Occipital lobe (tissue), 2 donors: Measurements from ENCODE around the gene CACNG6. TPM values are rescaled to one million over a fixed set of nuclear protein-coding genes. Genes with fewer than 3 reads are reported as not detected.
"Not testable (repeated sequence)": the region's sequence is repeated elsewhere in the genome, so short reads cannot be mapped to it uniquely, and the experiment has no call there.

Experiments
- DNase-seq: peaks from one replicate; lab custom pipeline; 2025; lab: John Stamatoyannopoulos, UW
- total RNA-seq: library from RNA; depleted of rRNA; stranded (reverse); fragments of >200 nt; gene quantifications from one replicate; pipeline ENCODE4 v1.2.3, GENCODE V29; 2014

Gene CACNG6, protein sequence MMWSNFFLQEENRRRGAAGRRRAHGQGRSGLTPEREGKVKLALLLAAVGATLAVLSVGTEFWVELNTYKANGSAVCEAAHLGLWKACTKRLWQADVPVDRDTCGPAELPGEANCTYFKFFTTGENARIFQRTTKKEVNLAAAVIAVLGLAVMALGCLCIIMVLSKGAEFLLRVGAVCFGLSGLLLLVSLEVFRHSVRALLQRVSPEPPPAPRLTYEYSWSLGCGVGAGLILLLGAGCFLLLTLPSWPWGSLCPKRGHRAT
- 0.47 TPM for total RNA-seq

DNA sequence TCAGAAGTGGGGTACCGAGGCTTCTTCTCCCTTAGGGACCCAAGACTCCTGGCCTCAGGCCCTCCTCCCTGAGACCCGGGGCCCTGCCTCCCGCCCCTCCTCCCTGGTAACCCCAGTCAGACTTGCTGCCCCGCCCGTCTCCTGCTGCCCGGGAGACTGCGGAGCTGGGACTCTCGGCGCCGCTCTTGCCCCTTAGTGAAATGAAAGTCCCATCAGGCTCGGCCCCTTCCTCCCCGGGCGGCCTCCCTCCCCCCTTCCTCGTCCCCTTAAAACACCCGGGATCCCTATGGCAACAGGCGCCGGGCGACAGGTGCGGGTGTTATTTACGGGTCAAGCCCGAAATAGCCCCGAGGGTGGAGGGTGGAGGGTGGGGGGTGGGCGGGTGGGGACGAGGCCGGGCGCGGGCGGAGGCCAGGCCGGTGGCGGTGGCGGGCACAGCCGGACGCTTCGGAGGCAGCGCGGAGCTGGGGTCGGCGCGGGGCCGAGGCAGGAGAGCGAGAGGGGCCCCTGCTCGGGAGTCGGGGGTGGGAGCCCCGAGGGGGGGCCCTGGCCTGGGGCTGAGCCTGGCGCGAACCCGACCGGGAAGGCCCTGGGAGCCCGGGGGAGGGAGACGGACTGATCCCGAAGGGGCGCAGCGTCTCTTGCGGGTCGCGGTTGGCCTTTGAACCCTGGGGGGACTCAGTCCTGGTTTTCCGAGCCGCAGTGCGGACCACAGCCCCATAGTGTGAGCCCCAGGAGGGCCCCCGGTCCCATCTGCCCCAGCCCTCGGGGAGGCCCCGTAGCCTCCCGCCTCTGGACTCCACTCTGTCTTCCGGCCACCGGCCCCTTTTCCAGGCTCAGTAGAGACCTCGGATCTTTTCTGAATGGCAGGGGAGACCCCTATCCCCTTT lies at the start of gene CACNG6:
CACNG6 (plus strand) TSS at position 414 of the 890 bp plus-strand sequence. CDS start 1,241 bp downstream, outside the sequence.
- DNase-seq = no peak

DNA sequence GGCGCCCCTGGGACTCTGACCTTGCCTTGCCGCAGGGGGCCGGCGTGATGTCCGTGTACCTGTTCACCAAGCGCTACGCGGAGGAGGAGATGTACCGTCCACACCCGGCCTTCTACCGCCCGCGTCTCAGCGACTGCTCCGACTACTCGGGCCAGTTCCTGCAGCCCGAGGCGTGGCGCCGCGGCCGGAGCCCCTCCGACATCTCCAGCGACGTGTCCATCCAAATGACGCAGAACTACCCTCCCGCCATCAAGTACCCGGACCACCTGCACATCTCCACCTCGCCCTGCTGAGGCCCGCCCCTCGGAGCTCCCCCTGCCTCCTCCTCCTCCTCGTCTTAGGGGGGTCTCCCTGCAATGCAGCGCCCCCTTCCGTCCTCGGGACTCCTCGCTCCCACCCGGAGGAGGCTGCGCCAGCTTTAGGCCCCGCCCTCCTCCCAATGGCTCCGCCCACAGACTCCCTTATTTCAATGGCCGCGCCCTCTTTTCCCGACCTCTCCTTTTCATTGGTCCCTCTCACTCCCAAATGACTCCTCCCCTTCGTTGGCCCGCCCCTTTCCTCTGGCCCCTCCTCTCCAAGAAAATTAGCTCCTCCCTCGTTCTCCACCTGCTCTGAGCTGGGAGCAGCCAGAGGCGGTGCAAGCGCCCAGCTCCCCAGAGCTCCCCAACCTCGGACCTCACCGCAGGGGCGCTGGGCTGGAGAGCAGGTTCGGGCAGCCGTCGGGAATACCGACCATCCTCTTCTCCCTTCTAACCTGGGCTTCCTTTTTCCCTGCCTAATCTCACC lies 49.2 kb upstream of the CACNG6 start:
- DNase-seq = no peak

DNA sequence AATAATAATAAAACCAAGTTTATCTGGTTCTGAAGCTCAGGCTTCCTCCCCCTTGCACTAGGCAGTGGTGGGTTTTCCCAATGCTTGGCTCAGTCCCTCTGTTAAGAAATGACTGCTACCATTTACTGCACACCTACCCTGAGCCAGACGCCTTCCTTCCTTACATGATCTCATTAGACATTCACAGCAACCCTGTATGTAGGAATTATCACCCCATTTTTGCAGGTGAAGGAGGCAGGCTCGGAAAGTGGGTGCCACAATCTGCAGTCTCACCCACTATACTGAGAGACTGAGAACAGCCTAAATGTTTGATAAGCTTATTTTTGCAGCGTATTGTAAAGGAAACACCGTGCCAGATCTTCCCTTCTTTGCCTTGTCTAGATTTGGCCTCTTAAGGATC lies 47.0 kb upstream of the CACNG6 start:
- no peak for DNase-seq

DNA sequence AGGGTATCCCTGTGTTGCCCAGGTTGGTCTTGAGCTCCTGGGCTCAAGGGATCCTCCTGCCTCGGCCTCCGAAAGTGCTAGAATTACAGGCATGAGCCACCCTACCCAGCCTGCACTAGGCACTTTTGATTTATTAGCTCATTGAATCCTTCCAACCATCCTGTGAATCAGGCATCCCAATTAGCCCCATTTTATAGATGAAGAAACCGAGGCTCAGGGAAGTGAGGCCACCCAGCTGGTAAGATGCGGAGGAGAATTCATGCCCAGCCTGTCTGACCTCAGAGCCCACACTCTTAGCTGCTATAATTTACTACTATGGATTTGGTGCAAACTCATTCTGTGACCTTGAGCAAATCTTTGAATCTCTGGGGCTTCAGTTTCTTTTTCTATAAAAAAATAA lies 46.5 kb upstream of the CACNG6 start:
- no peak for DNase-seq

DNA sequence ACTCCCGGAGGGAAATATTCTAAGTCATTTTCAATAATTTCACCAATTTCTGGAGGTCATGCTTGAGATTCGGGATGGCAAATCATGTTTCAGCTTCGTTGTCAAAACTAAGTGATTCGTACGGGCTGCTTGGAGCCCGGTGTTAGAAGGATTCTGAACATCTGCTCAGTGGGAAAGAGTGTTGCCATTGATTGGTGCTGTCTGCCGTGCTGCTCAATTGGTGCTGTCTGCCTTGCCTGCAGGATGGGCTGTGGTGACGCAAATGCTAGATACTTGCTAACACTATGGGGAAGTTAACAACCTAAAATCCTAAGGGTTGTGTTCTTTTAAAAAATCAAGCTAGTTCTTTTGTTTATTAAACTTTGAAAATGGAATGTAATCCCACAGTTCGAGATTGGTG lies 46.0 kb upstream of the CACNG6 start:
- DNase-seq = peak; percentile 50

DNA sequence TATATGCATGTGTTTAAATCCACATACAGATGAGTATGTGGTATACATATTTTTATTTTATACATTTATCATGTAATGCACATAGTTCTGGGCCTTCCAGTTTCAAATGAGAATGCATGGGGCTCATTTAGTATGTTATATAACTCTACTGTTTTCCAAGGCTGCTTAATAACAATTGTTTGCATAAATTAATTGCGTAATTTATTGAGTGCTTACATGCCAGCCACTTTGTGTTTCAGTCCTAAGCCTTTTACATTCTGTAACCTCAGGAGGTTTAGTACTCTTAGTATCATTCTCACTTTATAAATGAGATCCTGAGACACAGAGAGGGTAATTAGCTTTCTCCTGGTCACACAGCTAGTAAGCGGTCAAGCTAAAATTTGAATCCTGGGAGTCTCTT lies 45.4 kb upstream of the CACNG6 start:
- no peak for DNase-seq

DNA sequence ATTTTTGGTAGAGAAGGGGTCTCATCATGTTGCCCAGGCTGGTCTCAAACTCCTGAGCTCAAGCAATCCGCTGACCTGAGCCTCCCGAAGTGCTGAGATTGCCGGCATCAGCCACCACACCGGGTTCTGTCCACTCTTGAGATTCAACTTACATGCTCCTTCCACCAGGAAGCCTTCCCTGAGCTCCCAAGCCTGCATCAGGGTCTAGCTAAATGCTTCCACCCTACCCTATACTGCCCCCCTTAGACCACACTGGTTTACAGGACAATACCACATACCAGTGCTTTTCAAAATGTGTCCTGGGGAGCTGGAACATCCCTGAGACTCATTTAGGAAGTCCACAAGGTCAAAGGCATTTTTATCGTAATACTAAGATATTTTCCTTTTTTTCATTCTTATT lies 43.8 kb upstream of the CACNG6 start:
- DNase-seq = no peak

DNA sequence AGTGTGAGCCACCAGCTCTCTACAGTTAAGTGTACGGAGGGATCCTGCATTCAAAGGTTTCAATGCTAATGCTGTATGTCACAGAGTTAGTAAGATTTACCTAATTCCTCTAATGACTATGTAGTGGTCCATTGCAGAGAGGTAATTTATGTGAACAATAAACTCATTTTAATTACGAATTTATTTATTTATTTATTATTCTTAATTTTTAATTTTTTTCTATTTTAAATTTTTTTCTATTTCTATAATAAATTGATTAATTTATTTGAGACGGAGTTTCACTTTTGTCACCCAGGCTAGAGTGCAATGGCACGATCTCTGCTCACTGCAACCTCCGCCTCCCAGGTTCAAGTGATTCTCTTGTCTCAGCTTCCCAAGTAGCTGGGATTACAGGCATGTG lies 42.8 kb upstream of the CACNG6 start:
- not testable (repeated sequence) for DNase-seq

DNA sequence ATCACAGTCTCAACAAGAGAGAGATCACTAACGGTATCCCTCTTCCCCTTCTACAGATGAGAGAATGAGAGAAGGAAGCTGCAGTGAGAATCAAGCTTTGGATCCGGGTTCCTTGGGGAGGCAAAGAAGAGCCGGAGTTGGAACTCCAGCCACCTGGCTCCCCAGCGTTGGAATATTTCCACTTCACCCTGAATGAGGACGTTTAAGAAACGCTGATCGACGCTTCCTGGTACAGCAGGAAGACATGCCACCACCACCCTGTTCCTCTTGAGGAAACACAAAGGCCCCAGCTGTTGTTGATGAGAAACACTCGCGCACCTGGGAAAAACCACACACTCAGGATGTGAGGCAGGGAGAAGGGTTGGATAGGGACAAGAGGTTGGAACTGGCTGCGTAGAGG lies 40.0 kb upstream of the CACNG6 start:
- DNase-seq = no peak

DNA sequence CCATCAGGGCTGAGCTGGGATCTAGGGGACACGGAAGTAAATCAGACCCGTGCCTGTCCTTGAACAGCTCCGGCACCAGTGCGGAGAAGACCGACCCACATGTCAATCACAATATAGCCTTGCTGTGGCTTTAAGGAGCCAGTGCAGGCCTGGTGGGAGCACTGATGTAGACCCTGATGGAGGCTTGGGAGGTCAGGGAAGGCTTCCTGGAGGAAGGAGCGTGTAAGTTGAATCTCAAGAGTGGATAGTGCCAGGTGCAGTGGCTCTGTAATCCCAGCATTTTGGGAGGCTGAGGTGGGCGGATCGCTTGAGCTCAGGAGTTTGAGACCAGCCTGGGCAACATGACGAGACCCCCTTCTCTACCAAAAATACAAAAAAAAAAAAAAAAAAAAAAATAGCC lies 39.5 kb upstream of the CACNG6 start:
- DNase-seq = no peak

DNA sequence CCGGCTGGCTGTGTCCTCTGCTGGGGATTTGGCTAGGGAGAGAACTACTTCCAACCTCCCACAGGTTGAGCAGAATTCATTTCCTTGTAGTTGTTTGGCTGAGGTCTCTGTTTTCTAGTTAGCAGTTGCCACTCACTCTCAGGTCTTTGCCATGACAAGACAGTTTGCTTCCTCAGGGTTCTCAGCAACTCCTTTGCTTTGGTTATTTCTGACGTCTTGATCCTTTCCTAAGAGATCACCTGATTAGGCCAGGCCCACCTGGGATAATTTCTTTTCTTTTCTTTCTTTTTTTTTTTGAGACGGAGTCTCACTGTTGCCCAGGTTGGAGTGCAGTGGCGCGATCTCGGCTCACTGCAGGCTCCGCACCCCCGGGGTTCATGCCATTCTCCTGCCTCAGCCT lies 38.1 kb upstream of the CACNG6 start:
- DNase-seq = no peak

DNA sequence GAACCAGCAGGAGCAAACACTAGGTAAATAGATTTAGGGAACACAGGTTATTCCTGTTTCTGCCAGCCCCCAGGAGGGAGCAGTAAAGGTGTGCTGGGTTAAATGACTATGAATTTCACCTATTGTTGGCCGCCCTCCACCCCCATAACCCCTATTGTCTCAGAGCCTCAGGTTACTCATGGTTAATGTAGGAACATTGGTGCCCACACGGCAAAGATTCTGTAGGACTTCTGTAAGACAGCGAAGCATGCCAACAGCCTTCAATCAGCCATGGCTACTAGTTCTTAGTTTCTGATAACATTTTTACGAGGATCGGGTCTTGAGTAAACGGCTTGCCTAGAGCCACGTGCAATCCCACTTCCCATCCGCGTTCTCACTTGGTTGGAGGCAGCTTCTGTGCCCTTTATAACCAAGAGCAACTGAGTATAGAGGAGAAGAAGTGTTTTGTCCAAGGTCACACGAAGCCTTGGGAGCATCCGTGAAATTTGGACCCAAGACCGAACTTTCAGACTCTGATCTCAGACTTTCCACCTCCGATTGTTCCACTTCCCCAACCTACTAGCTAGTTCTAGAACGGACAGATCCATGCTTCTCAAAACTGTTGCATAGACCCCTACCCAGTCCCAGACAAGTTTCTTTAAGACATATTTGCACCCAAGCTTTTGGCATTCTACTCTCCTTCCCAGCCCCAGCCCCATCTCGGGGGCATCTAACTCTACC lies 33.8 kb upstream of the CACNG6 start:
- no peak for DNase-seq

DNA sequence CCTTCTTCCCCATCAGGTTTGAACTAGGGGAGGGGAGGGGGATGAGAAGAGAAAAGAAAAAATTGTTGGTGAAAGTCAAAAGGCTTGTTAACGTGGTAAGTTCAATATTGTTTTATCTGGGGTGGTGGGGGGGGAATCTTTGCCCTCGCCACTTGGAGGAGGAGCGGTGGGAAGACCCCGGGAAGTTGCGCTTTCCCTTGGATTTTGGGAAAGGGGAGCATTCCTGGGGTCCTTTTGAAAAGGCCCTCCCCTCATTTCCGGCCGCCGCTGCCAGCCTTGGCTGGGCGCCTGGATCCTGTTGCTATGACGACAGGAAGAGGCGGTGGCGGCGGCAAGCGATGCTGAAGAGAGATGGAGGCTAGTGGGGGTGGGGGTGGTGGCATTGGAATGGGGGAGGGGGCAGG lies 33.3 kb upstream of the CACNG6 start:
- peak; percentile 26 for DNase-seq

DNA sequence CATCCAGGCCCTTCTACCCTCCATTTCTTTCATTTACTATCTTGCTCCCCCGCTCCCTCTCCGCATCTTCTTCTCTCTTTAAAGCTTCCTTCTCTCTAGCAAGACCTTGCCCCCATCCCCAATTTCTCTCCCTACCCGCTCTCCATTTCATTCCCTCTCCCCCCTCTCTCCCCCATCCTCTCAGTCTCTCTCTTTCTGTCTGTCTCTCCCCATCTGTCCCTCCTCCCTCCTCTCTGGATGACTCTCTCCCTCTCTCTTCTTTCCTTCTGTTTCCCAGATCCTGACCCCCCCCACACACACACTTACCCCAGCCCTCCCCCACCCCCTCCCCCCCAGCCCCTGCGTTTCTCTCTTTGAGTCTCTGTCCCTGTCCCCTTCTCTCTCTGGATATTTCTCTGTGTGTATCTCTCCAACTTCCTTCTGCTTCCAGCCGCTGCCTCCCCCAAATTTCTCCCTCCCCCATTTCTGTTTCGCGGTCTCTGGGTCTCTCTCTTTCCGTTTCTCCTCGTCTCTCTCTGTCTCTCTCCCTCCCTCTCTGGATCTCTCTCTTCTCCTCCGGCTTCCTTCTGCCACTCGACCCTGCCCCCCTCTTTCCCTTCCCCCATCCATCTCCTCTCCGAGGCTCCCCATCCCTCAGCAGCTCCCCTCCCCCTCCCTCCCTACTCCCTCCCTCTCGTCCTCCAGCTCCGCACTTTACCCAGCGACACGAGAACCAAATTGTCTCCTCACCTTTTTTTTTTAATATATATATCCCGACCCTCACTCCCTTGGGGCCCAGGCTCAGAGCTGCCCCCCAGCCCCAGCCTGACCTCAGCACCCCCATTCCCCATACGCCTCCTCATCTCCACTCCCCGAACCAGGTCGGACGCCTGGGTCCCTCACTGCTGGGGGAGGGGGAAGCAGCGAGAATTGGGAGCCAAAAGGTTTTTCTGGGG lies 32.3 kb upstream of the CACNG6 start:
- DNase-seq = no peak

DNA sequence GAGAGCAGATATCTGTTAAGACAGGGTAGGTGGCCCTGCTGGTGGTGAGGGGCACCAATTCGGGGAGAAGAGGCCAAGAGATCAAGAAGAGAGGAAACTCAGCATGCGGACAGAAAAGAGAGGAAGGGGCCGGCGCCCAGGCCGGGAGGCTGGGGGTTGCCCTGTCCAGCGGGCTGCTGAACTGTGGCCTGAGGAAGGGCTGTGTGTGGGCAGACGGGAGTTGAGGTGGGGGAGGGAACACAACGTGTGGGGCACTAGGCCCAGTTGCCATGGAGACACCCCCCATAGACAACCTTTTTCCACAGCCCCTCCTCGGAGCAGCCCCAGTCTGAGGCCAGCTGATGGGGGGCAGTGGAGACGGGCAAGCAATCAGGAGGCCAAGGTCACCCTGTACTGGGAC lies 31.2 kb upstream of the CACNG6 start:
- DNase-seq = no peak

DNA sequence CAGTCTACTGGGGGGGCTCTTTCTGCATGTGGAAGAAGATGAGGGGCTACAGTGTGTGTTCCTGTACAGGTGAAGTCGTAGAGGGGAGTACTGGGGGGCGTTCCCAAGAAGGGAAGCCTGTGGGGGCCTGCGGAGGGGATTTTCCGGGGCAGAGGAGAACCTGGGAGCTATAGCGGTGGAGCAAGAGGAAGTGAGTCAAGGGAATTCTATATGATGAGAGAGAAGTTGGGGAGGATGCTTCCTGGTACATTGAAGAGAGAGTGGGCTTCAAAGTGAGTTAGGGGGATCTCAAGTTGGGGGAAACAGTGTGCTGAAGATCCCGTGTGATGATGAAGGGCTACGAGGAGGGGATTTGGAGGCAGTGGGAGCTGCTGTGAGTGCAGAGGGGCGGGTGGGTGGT lies 30.6 kb upstream of the CACNG6 start:
- DNase-seq = no peak

DNA sequence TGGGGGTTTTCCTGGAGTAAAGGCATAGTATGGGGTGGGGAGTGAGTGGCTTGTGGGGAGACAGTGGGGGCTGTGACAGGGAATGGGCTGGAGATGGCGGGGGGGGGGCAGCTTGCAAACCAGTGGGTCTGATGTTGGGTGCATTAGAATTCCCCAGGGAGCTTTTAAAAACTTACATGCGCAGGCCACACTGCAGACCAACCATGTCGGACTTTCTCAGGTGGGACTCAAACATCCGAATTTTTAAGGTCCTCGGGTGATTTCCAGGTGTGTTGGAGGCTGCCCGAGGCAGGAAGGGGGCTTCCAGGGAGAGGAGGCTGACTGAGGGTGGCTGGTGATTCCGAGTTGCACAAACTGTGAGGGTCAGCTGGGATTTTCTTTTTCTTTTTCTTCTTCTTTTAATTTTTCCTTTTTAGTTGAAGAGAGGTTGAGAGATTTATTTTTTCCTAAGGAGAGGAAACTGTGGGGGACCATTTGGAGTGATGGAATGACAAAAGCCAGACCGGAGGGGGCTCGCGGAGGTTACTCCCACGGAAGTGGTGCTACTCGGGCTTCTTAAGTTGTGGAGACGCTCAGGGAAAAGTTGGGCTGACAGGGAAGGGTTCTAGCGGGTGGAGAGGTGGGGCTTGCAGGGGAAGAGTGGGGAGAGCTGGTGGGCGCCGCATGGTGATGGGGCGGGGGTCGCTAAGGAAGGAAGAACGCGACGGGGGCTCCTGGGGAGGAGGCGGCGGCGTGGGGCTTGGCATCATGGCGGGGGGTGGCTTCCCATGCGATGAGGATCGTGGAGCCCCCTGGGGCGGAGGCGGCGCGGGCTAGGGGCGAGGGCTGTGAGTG lies 29.7 kb upstream of the CACNG6 start:
- DNase-seq = no peak

DNA sequence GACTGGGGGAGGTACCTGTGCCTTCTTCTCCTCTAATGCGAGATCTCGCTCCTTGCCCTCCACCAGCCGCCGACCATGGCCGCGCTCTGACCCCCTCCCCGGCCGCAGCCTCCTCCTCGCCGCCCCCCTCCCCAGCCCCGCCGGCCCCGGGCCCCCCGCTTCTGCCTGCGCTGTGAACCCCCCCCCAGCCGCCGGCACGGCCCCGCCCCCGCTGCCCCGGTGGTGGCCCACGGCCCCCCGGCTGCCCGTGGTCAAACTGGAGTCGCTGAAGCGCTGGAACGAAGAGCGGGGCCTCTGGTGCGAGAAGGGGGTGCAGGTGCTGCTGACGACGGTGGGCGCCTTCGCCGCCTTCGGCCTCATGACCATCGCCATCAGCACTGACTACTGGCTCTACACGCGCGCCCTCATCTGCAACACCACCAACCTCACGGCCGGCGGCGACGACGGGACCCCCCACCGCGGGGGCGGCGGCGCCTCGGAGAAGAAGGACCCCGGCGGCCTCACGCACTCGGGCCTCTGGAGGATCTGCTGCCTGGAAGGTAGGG lies 28.5 kb upstream of the CACNG6 start, which contains the start of gene CACNG8:
CACNG8 (plus strand) TSS at position 51 of the 545 bp plus-strand sequence.
- no peak for DNase-seq

DNA sequence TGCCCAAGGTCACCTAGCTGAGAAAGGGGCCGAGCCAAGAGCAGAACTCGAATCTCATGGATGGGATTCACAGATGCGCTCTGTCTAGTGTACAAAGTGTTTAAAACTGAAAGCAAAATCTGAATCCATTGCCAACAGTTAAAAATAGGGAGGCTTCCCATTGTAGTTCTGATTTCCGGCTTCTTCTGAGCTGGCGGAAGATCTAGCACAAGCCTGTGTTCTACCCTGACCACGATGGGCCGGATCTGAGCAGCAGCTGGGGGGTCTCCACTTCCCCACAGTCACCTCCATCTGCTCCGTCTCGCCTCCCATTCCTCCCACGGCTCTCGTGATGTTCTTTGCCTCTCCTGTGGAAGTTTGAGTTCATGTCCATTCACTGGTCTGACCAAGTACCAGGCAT lies 26.3 kb upstream of the CACNG6 start:
- no peak for DNase-seq
